MM.1S (cell line): Measurements from ENCODE around the gene CLSTN1.

Source experiments
- DNase-seq: peaks from one replicate; pipeline ENCODE4 v3.0.0-alpha.2; 2015
- H2AFZ ChIP-seq: fragments of 300-600 bp; sonication (generic); 2 replicates; pipeline ENCODE4 v1.6.0; 2016; ENCODE audit warnings: antibody characterized with exemption, low read length
- H3F3A ChIP-seq: fragments of 300-600 bp; sonication (generic); 2 replicates; pipeline ENCODE4 v1.6.1; 2016; ENCODE audit warnings: mild to moderate bottlenecking, antibody characterized with exemption, low read length, moderate library complexity, mixed read lengths; ENCODE audit not compliant: insufficient read depth
- H3K27ac ChIP-seq: fragments of 300-600 bp; sonication (generic); 2 replicates; pipeline ENCODE4 v1.5.1; 2016; ENCODE audit warnings: mild to moderate bottlenecking, low read length
- H3K27me3 ChIP-seq: fragments of 300-600 bp; sonication (generic); replicated peaks from 2 replicates; pipeline ENCODE4 v1.6.0; 2016; ENCODE audit warnings: low read length; ENCODE audit not compliant: insufficient read depth
- H3K36me3 ChIP-seq: fragments of 300-600 bp; sonication (generic); replicated peaks from 2 replicates; pipeline ENCODE4 v1.6.1; 2016; ENCODE audit warnings: mild to moderate bottlenecking, low read length, mixed read lengths; ENCODE audit not compliant: insufficient read depth
- H3K4me1 ChIP-seq: fragments of 300-600 bp; sonication (generic); 2 replicates; pipeline ENCODE4 v1.6.1; 2016; ENCODE audit warnings: low read length, mixed read lengths
- H3K4me2 ChIP-seq: fragments of 300-600 bp; sonication (generic); 2 replicates; pipeline ENCODE4 v1.6.0; 2016; ENCODE audit warnings: low read depth, low read length
- H3K4me3 ChIP-seq: fragments of 300-600 bp; sonication (generic); 2 replicates; pipeline ENCODE4 v1.5.1; 2016; ENCODE audit warnings: low read length, mixed read lengths
- H3K79me2 ChIP-seq: fragments of 300-600 bp; sonication (generic); 2 replicates; pipeline ENCODE4 v1.6.1; 2016; ENCODE audit warnings: mixed run types, low read length, mixed read lengths
- H3K9ac ChIP-seq: fragments of 300-600 bp; sonication (generic); 2 replicates; pipeline ENCODE4 v1.6.1; 2016; ENCODE audit warnings: low read length, mixed read lengths
- H3K9me2 ChIP-seq: fragments of 300-600 bp; sonication (generic); replicated peaks from 2 replicates; pipeline ENCODE4 v1.6.1; 2016; ENCODE audit warnings: mild to moderate bottlenecking, low read length, mixed read lengths; ENCODE audit not compliant: insufficient read depth
- H3K9me3 ChIP-seq: fragments of 300-600 bp; sonication (generic); replicated peaks from 2 replicates; pipeline ENCODE4 v1.6.1; 2016; ENCODE audit warnings: mild to moderate bottlenecking, low read length, mixed read lengths; ENCODE audit not compliant: insufficient read depth
- H4K20me1 ChIP-seq: fragments of 300-600 bp; sonication (generic); 2 replicates; pipeline ENCODE4 v1.6.1; 2016; ENCODE audit warnings: mild to moderate bottlenecking, low read length, moderate library complexity, mixed read lengths; ENCODE audit not compliant: insufficient read depth
- EZH2 ChIP-seq: fragments of 300-600 bp; sonication (generic); optimal IDR thresholded peaks from 2 replicates; pipeline ENCODE3; 2017; ENCODE audit warnings: low read depth, mild to moderate bottlenecking, antibody characterized with exemption, low read length, mixed read lengths
- EZH2phosphoT487 ChIP-seq: fragments of 300-600 bp; sonication (generic); IDR thresholded peaks from 2 replicates; pipeline ENCODE4 v1.6.1; 2018; ENCODE audit warnings: antibody characterized with exemption, low read length
- TF ChIP-seq, protein P1 (sequence below): fragments of 300-600 bp; sonication (generic); IDR thresholded peaks from 2 replicates; pipeline ENCODE4 v1.5.1; 2016; ENCODE audit warnings: antibody characterized with exemption, low read length, mixed read lengths

CLSTN1 gene

DNA sequence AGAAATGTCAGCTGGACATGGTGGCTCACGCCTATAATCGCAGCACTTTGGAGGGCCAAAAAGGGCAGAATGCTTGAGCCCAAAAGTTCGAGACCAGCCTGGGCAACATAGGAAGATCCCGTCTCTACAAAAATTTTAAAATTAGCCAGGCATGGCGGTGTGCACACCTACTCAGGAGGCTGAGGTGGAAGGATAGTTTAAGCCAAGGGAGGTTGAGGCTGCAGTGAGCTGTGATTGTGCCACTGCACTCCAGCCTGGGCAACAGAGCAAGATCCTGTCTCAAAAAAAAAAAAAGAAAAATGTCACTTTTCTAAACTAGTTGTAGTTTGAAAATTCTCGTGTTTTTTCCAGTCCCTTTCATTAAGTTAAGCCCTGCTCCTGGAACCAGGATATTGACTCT is 9.1 kb downstream of the CLSTN1 start:
- no peak overlapping the region for H3K9ac ChIP-seq
- no peak for DNase-seq
- H4K20me1 ChIP-seq: no peaks in the 10 kb centered on the region
- H3F3A ChIP-seq: no peaks in the 10 kb centered on the region
- no peaks in the 10 kb centered on the region for H3K27me3 ChIP-seq
- no peak overlapping the region for H3K4me2 ChIP-seq
- H3K4me1 ChIP-seq: no peaks in the 10 kb centered on the region
- H3K9me2 ChIP-seq: no peaks in the 10 kb centered on the region
- H3K79me2 ChIP-seq: peaks cover 85% of the 10 kb centered on the region
- TF ChIP-seq EZH2: no peak
- TF ChIP-seq, protein P1, sequence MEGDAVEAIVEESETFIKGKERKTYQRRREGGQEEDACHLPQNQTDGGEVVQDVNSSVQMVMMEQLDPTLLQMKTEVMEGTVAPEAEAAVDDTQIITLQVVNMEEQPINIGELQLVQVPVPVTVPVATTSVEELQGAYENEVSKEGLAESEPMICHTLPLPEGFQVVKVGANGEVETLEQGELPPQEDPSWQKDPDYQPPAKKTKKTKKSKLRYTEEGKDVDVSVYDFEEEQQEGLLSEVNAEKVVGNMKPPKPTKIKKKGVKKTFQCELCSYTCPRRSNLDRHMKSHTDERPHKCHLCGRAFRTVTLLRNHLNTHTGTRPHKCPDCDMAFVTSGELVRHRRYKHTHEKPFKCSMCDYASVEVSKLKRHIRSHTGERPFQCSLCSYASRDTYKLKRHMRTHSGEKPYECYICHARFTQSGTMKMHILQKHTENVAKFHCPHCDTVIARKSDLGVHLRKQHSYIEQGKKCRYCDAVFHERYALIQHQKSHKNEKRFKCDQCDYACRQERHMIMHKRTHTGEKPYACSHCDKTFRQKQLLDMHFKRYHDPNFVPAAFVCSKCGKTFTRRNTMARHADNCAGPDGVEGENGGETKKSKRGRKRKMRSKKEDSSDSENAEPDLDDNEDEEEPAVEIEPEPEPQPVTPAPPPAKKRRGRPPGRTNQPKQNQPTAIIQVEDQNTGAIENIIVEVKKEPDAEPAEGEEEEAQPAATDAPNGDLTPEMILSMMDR: no peak
- no peak for TF ChIP-seq EZH2phosphoT487
- H3K36me3 ChIP-seq: no peaks in the 10 kb centered on the region
- H3K9me3 ChIP-seq: no peaks in the 10 kb centered on the region
- H3K4me3 ChIP-seq: no peak overlapping the region
- H2AFZ ChIP-seq: no peak overlapping the region
- H3K27ac ChIP-seq: no peak overlapping the region

DNA sequence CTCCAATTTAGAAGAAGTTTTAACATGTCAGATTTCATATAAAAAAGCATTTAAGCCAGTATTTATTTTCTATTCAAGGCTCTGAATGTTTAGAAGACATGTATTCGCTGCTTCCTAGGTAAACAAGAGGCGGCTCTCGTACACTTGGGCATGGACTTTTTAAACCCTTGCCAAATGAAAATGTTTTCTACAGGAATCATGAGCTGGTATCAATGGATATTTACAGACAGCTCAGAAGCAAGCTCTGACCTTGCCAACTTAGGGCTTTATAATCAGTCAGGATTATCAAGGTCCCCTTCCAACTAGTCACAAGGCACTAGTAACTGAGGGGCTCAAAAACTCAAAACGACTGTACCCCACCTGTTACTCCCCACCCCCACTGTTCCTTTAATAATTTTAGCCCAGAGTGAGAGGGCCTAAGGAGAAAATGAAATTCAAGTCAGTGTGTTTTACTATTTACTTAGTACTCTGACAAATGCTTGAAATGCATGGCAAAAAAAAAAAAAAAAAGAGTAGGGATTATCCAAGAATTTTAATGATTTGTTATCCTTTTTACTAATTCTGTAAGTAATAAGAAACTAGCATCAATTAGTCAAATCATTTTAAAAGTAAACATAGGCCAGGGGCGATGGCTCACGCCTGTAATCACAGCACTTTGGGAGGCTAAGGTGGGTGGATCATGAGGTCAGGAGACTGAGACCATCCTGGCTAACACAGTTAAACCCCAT is 12.4 kb downstream of the CLSTN1 start:
- Histone ChIP-seq H3K79me2 (peaks cover 89% of the 10 kb centered on the region), H3K4me2 (no peak overlapping the region), H3K36me3 (no peaks in the 10 kb centered on the region), H3K27ac (no peak overlapping the region), H3K9me2 (no peaks in the 10 kb centered on the region), H3F3A (no peaks in the 10 kb centered on the region), H3K9me3 (no peaks in the 10 kb centered on the region), H3K4me1 (no peaks in the 10 kb centered on the region), H4K20me1 (no peaks in the 10 kb centered on the region), H3K27me3 (no peaks in the 10 kb centered on the region), H2AFZ (no peak overlapping the region), H3K4me3 (no peak overlapping the region), H3K9ac (no peak overlapping the region)
- DNase-seq: no peak
- no peak for TF ChIP-seq EZH2phosphoT487
- TF ChIP-seq, protein P1: no peak
- TF ChIP-seq EZH2: no peak

DNA sequence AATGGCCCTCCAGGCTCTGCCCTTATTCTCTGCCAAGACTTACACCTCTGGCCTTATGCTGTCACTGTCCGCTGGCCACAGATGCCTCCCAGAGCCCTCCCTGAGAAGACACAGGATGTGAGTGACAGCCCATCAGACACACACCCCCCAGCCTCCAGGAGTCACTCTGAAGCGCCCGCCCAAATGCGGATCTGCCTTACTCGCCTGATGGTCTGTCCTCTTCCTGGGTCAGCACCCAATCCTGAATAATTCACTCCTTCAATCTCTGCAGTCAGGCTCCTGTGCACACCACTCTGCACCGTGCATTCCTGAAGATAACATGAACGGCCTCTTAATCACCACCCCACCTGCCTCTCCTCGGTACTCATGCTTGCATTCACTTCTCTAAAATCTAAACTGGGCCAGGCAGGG is 14.7 kb downstream of the CLSTN1 start:
- Histone ChIP-seq H3K27ac (no peak overlapping the region), H3K36me3 (no peaks in the 10 kb centered on the region), H3K4me1 (no peaks in the 10 kb centered on the region), H3K4me3 (no peak overlapping the region), H3K4me2 (no peak overlapping the region), H3K9me2 (no peaks in the 10 kb centered on the region), H4K20me1 (no peaks in the 10 kb centered on the region), H3K9me3 (no peaks in the 10 kb centered on the region), H3F3A (no peaks in the 10 kb centered on the region), H2AFZ (no peak overlapping the region), H3K79me2 (peaks cover 88% of the 10 kb centered on the region), H3K9ac (no peak overlapping the region), H3K27me3 (no peaks in the 10 kb centered on the region)
- DNase-seq: no peak
- TF ChIP-seq, protein P1: no peak
- no peak for TF ChIP-seq EZH2phosphoT487
- no peak for TF ChIP-seq EZH2
